ENCODE data around the gene IPO8. TPM values are rescaled to one million over a fixed set of nuclear protein-coding genes. Genes with fewer than 3 reads are reported as not detected.

IPO8 gene
- total RNA-seq, 1 experiment from 2014 or later = 50.4 TPM

GRCh38 chr12:30729547-30729946, 33.9 kb upstream of the IPO8 start:
- no peaks in the 10 kb centered on the region for H3K9me3 Mint-ChIP-seq (ENCODE audit: unreplicated experiment)
- H3K27me3 ChIP-seq (replicated peaks; ENCODE audit: control insufficient read depth, insufficient read depth, low read length) = no peaks in the 10 kb centered on the region
- DNase-seq = no peak
- H3K4me3 Mint-ChIP-seq (ENCODE audit: unreplicated experiment) = no peak overlapping the region
- peaks cover 14% of the 10 kb centered on the region for H3K36me3 Mint-ChIP-seq (ENCODE audit: insufficient read depth, unreplicated experiment)
- peaks cover 6% of the 10 kb centered on the region; the same call in 1 of the 2 replicates for H3K4me1 ChIP-seq
- H3K9me3 ChIP-seq = no peaks in the 10 kb centered on the region
- no peaks in the 10 kb centered on the region for H3K27me3 Mint-ChIP-seq (ENCODE audit: insufficient read depth, unreplicated experiment)
- intact Hi-C loops (cut with micrococcal nuclease; ENCODE audit: unreplicated experiment) = no loop called here
- H3K27ac Mint-ChIP-seq (ENCODE audit: unreplicated experiment) = no peak overlapping the region
- H3K4me3 ChIP-seq (ENCODE audit: low read depth, low read length) = no peak overlapping the region
- no peaks in the 10 kb centered on the region for H3K4me1 Mint-ChIP-seq (ENCODE audit: low read depth, unreplicated experiment)
- no peaks in the 10 kb centered on the region; the same call in 1 of the 2 replicates for H3K36me3 ChIP-seq (ENCODE audit: control insufficient read depth, insufficient read depth, low read length)
- TF ChIP-seq CTCF (IDR thresholded peaks at IDR 0.05; ENCODE audit: insufficient read depth in 1 of 2, low read depth in 1 of 2, low read length in 1 of 2, severe bottlenecking in 1 of 2, unreplicated experiment in 1 of 2) = no peak
- no TSS peak for BruUV-seq (replicated peaks)
- POLR2A ChIA-PET = no interaction called here
- CTCF ChIA-PET = no interaction called here

- Mint-ChIP-seq H3K9me3 (ENCODE audit: unreplicated experiment) (no peaks in the 10 kb centered on the region), H3K27me3 (ENCODE audit: insufficient read depth, unreplicated experiment) (no peaks in the 10 kb centered on the region)
Observed at GRCh38 chr12:30726647-30727046, 31.0 kb upstream of the IPO8 start.

GRCh38 chr12:30725739-30726138, 30.1 kb upstream of the IPO8 start:
- CTCF ChIA-PET = no interaction called here
- Histone ChIP-seq H3K27me3 (replicated peaks; ENCODE audit: control insufficient read depth, insufficient read depth, low read length) (no peaks in the 10 kb centered on the region), H3K4me3 (ENCODE audit: low read depth, low read length) (no peak overlapping the region), H3K9me3 (no peaks in the 10 kb centered on the region), H3K4me1 (peaks cover 6% of the 10 kb centered on the region; the same call in 1 of the 2 replicates), H3K36me3 (ENCODE audit: control insufficient read depth, insufficient read depth, low read length) (no peaks in the 10 kb centered on the region; the same call in 1 of the 2 replicates)
- Mint-ChIP-seq H3K9me3 (ENCODE audit: unreplicated experiment) (no peaks in the 10 kb centered on the region), H3K36me3 (ENCODE audit: insufficient read depth, unreplicated experiment) (peaks cover 14% of the 10 kb centered on the region), H3K4me3 (ENCODE audit: unreplicated experiment) (no peak overlapping the region), H3K4me1 (ENCODE audit: low read depth, unreplicated experiment) (no peaks in the 10 kb centered on the region), H3K27me3 (ENCODE audit: insufficient read depth, unreplicated experiment) (no peaks in the 10 kb centered on the region), H3K27ac (ENCODE audit: unreplicated experiment) (no peak overlapping the region)
- intact Hi-C loops (cut with micrococcal nuclease; ENCODE audit: unreplicated experiment) = no loop called here
- BruUV-seq (replicated peaks) = no TSS peak
- no peak for DNase-seq
- TF ChIP-seq CTCF (IDR thresholded peaks at IDR 0.05; ENCODE audit: insufficient read depth in 1 of 2, low read depth in 1 of 2, low read length in 1 of 2, severe bottlenecking in 1 of 2, unreplicated experiment in 1 of 2) = no peak
- POLR2A ChIA-PET = no interaction called here

More at GRCh38 chr12:30726647-30727046, 31.0 kb upstream of the IPO8 start:
- Histone ChIP-seq H3K27me3 (replicated peaks; ENCODE audit: control insufficient read depth, insufficient read depth, low read length) (no peaks in the 10 kb centered on the region), H3K4me1 (peaks cover 6% of the 10 kb centered on the region; the same call in 1 of the 2 replicates), H3K4me3 (ENCODE audit: low read depth, low read length) (no peak overlapping the region), H3K9me3 (no peaks in the 10 kb centered on the region), H3K36me3 (ENCODE audit: control insufficient read depth, insufficient read depth, low read length) (no peaks in the 10 kb centered on the region; the same call in 1 of the 2 replicates)
- POLR2A ChIA-PET = no interaction called here
- intact Hi-C loops (cut with micrococcal nuclease; ENCODE audit: unreplicated experiment) = no loop called here
- Mint-ChIP-seq H3K27ac (ENCODE audit: unreplicated experiment) (no peak overlapping the region), H3K4me3 (ENCODE audit: unreplicated experiment) (no peak overlapping the region), H3K36me3 (ENCODE audit: insufficient read depth, unreplicated experiment) (peaks cover 14% of the 10 kb centered on the region), H3K4me1 (ENCODE audit: low read depth, unreplicated experiment) (no peaks in the 10 kb centered on the region)
- BruUV-seq (replicated peaks) = no TSS peak
- TF ChIP-seq CTCF (IDR thresholded peaks at IDR 0.05; ENCODE audit: insufficient read depth in 1 of 2, low read depth in 1 of 2, low read length in 1 of 2, severe bottlenecking in 1 of 2, unreplicated experiment in 1 of 2) = no peak
- DNase-seq = no peak
- CTCF ChIA-PET = no interaction called here

Measured in Caco-2 (cell line).